Liver (tissue), 9 donors: ENCODE measurements around the gene TBC1D16. TPM values are rescaled to one million over a fixed set of nuclear protein-coding genes. Genes with fewer than 3 reads are reported as not detected.

Source experiments
- DNase-seq: peaks from one replicate; pipeline ENCODE4 v3.0.0-alpha.2; 2017; ENCODE audit warnings: low spot score
- H3K27ac ChIP-seq, 2 donors: one replicate each; pipeline ENCODE4 v1.7.0; 2013; ENCODE audit warnings: inconsistent platforms in 2 of 2, low read length in 2 of 2, control low read depth in 1 of 2, low read depth in 1 of 2, mild to moderate bottlenecking in 1 of 2
- H3K27me3 ChIP-seq, 4 donors: one replicate each; pipeline versions ENCODE4 v1.6.1 to v1.7.0; 2013; ENCODE audit warnings: low read length in 3 of 4, inconsistent platforms in 1 of 4, mild to moderate bottlenecking in 1 of 4, moderate library complexity in 1 of 4; ENCODE audit not compliant: control insufficient read depth in 4 of 4, insufficient read depth in 4 of 4
- H3K36me3 ChIP-seq, 4 donors: one replicate each; pipeline versions ENCODE4 v1.6.1 to v1.7.0; 2013; ENCODE audit warnings: low read length in 3 of 4, mild to moderate bottlenecking in 3 of 4, low read depth in 1 of 4, moderate library complexity in 1 of 4; ENCODE audit not compliant: control insufficient read depth in 4 of 4, insufficient read depth in 3 of 4
- H3K4me1 ChIP-seq, 4 donors: one replicate each; pipeline versions ENCODE4 v1.6.1 to v1.7.0; 2013; ENCODE audit warnings: low read length in 3 of 4, mild to moderate bottlenecking in 3 of 4, moderate library complexity in 1 of 4; ENCODE audit not compliant: control insufficient read depth in 4 of 4, insufficient read depth in 4 of 4
- H3K4me3 ChIP-seq, 3 donors: one replicate each; pipeline versions ENCODE4 v1.6.1 to v1.7.0; 2013; ENCODE audit warnings: low read length in 3 of 3, control low read depth in 1 of 3, low read depth in 1 of 3, mild to moderate bottlenecking in 1 of 3
- H3K9ac ChIP-seq, 2 donors: one replicate each; pipeline ENCODE4 v1.7.0; 2013; ENCODE audit warnings: low read length in 2 of 2, mild to moderate bottlenecking in 2 of 2, moderate library complexity in 2 of 2, control low read depth in 1 of 2, low read depth in 1 of 2
- H3K9me3 ChIP-seq, 4 donors: one replicate each; pipeline versions ENCODE4 v1.6.1 to v1.7.0; 2013; ENCODE audit warnings: low read length in 3 of 4; ENCODE audit not compliant: control insufficient read depth in 4 of 4
- ATF3 ChIP-seq: IDR thresholded peaks from 2 replicates; pipeline ENCODE4 v1.6.1; 2016; ENCODE audit warnings: antibody characterized with exemption
- CTCF ChIP-seq: fragments of 150-350 bp; IDR thresholded peaks from 2 replicates; pipeline ENCODE4 v1.5.1; 2017; ENCODE audit warnings: improper control_type of control experiment, low read depth, low read length; ENCODE audit not compliant: missing input control
- EGR1 ChIP-seq, 2 donors: IDR thresholded peaks; 2 replicates each; pipeline ENCODE4 v1.6.1; 2016 to 2018; ENCODE audit warnings: antibody characterized with exemption in 2 of 2, low read depth in 2 of 2
- FOXA1 ChIP-seq: IDR thresholded peaks from 2 replicates; pipeline ENCODE4 v1.6.1; 2016; ENCODE audit warnings: antibody characterized with exemption
- FOXA2 ChIP-seq: IDR thresholded peaks from 2 replicates; pipeline ENCODE4 v1.6.1; 2016; ENCODE audit warnings: antibody characterized with exemption
- GABPA ChIP-seq, 2 donors: IDR thresholded peaks in 1 of 2; conservative IDR thresholded peaks in 1 of 2; 2 replicates each; pipeline ENCODE4 v1.6.1; 2016; ENCODE audit warnings: antibody characterized with exemption in 2 of 2, mild to moderate bottlenecking in 1 of 2, moderate library complexity in 1 of 2
- HNF4A ChIP-seq, 2 donors: conservative IDR thresholded peaks; 2 replicates each; pipeline ENCODE4 v1.6.1; 2016; ENCODE audit warnings: antibody characterized with exemption in 2 of 2, mild to moderate bottlenecking in 2 of 2
- HNF4G ChIP-seq: IDR thresholded peaks from 2 replicates; pipeline ENCODE4 v1.6.1; 2016; ENCODE audit warnings: antibody characterized with exemption
- JUND ChIP-seq, 2 donors: IDR thresholded peaks; 2 replicates each; pipeline ENCODE4 v1.6.1; 2016; ENCODE audit warnings: antibody characterized with exemption in 2 of 2
- MAX ChIP-seq: IDR thresholded peaks from 2 replicates; pipeline ENCODE4 v1.6.1; 2016; ENCODE audit warnings: antibody characterized with exemption
- NR2F2 ChIP-seq: IDR thresholded peaks from 2 replicates; pipeline ENCODE4 v1.6.1; 2016; ENCODE audit warnings: antibody characterized with exemption
- RAD21 ChIP-seq, 2 donors: IDR thresholded peaks; 2 replicates each; pipeline ENCODE4 v1.6.1; 2016; ENCODE audit warnings: antibody characterized with exemption in 2 of 2, mild to moderate bottlenecking in 2 of 2
- REST ChIP-seq: IDR thresholded peaks from 2 replicates; pipeline ENCODE4 v1.6.1; 2016; ENCODE audit warnings: antibody characterized with exemption, mild to moderate bottlenecking
- RXRA ChIP-seq, 2 donors: IDR thresholded peaks; 2 replicates each; pipeline ENCODE4 v1.6.1; 2017 to 2018; ENCODE audit warnings: antibody characterized with exemption in 2 of 2, mild to moderate bottlenecking in 1 of 2
- SP1 ChIP-seq: IDR thresholded peaks from 2 replicates; pipeline ENCODE4 v1.6.1; 2018; ENCODE audit warnings: antibody characterized with exemption, mild to moderate bottlenecking
- TAF1 ChIP-seq: conservative IDR thresholded peaks from 2 replicates; pipeline ENCODE4 v1.6.1; 2016; ENCODE audit warnings: antibody characterized with exemption, mild to moderate bottlenecking
- YY1 ChIP-seq: IDR thresholded peaks from 2 replicates; pipeline ENCODE4 v1.6.1; 2016; ENCODE audit warnings: antibody characterized with exemption, mild to moderate bottlenecking
- ZBTB33 ChIP-seq: IDR thresholded peaks from 2 replicates; pipeline ENCODE4 v1.6.1; 2016; ENCODE audit warnings: antibody characterized with exemption
- WGBS: extraction: QIAGEN DNeasy Blood & Tissue Kit; methylation state at CpG from one replicate; pipeline ENCODE4 v1.1.7; 2013; 5-methylcytosine and 5-hydroxymethylcytosine counted together
- polyA plus RNA-seq, 2 donors: library from polyadenylated mRNA; stranded (reverse) in 1 of 2; unstranded in 1 of 2; fragments of 200-250 nt in 1 of 2; fragments of >200 nt in 1 of 2; fragmentation: Nextera tagmentation in 1 of 2; extraction: Ambion mirVana in 1 of 2; gene quantifications; one replicate each; pipeline versions ENCODE4 v1.2.1 to v1.2.3, GENCODE V29; 2013 to 2015
- total RNA-seq, 2 donors: library from RNA; depleted of rRNA; stranded (reverse); fragments of >200 nt; gene quantifications; one replicate each; pipeline ENCODE4 v1.2.3, GENCODE V29; 2014
- donor health status: healthy.
- donor health status: healthy.
- donor health status: healthy.
- donor health status: healthy.
- donor health status: healthy.

The TBC1D16 gene
- total and polyA plus RNA-seq, 4 donors, result 3.4 to 29.5 (median 4.7) TPM

GRCh38 chr17:79978548-79978855 lies 57.2 kb downstream of the TBC1D16 start:
- DNase-seq, result no peak
- Histone ChIP-seq H3K4me3 (no peak overlapping the region), H3K4me1 (peaks cover 0 to 6% (median 3%) of the 10 kb centered on the region in 4 donors), H3K9me3 (no peaks in the 10 kb centered on the region), H3K36me3 (no peaks in the 10 kb centered on the region), H3K9ac (no peak overlapping the region), H3K27ac (no peak overlapping the region), H3K27me3 (no peaks in the 10 kb centered on the region)
- WGBS, result 97% methylated on average over 11 of the region's 11 CpGs
- TF ChIP-seq FOXA1 (no peak), HNF4G (no peak), HNF4A (conservative IDR thresholded peaks at IDR 0.05) (no peak), MAX (no peak), RXRA (IDR thresholded peaks at IDR 0.05) (no peak), CTCF (no peak), YY1 (no peak), SP1 (no peak), NR2F2 (no peak), JUND (IDR thresholded peaks at IDR 0.05) (no peak), ZBTB33 (no peak), TAF1 (no peak), ATF3 (no peak), GABPA (IDR thresholded peaks at IDR 0.05 in 1 of 2, conservative IDR thresholded peaks at IDR 0.05 in 1 of 2) (no peak), EGR1 (IDR thresholded peaks at IDR 0.05; ENCODE audit: low read depth in 2 of 2) (no peak), RAD21 (IDR thresholded peaks at IDR 0.05) (no peak), FOXA2 (no peak), REST (no peak)
